Loucy (cell line): Measurements from ENCODE around the gene CYP4F3.
"Not testable (repeated sequence)": the region's sequence is repeated elsewhere in the genome, so short reads cannot be mapped to it uniquely, and the experiment has no call there.

Experiments used
- CTCF ChIP-seq: fragments of 200-600 bp; sonication (generic); conservative IDR thresholded peaks from 2 replicates; pipeline ENCODE4 v1.5.1; 2014; ENCODE audit warnings: mild to moderate bottlenecking, antibody characterized with exemption, low read length
- EZH2phosphoT487 ChIP-seq: fragments of 200-600 bp; IDR thresholded peaks from 2 replicates; pipeline ENCODE4 v1.6.1; 2018; ENCODE audit warnings: antibody characterized with exemption, mild to moderate bottlenecking, moderate library complexity, borderline replicate concordance

DNA sequence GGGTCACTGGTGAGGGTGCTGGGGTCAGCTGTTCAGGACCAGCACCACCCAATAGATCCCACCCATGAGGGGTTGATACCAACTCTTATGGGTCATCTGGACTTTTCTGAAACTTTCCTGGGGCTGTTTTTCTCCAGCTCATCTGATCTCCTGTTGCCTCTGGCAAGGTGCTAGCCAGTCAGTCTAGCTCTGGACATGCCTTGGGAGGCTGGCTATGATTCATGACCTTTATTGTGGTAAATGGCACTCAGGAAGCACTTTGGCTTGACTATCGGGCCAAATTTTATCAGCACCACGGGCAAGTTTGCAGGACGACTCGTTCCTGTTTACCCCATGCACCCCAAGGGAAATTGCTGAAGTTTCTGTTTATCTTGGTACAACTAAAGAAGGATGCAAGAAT is 46.9 kb upstream of the CYP4F3 start:
- TF ChIP-seq CTCF, EZH2phosphoT487: not testable (repeated sequence)
